ENCODE data around the gene RPS25. TPM values are rescaled to one million over a fixed set of nuclear protein-coding genes. Genes with fewer than 3 reads are reported as not detected.

RPS25 gene
- total and polyA plus RNA-seq, 4 donors = 228 to 499 (median 385) TPM

DNA sequence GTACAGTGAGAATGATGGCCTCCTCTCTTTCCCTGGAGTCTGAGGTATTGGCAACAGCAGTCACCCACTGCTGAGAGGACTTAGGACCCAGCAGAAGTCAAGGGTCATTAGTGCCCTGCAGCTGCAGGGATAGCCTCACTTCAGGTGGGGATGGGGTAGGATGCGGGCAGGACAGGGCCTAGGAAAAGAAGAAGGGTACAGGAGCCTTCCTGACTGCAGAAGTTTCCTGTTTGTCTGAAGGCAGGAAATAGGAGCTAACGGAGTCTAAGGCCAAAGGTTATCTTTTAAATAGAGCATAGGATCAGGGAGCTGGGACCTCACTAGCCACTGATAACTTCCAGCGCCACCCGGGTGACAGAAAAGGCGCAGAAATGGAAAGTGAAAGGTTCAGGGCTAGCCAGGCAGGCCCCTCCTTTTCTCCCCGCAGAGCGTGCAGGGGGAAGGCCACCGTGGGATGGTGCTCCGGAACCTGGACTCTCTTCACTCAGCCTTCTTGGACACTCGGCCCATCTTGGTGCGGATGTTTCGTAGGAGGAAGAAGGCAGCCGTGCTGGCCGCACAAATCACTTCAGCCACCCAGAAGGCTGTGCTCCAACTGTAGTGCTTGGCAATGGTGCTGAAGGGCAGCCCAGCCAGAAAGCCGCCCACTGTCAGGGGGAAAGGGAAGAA lies 6.4 kb upstream of the RPS25 start:
- peaks cover 19 to 89% (median 68%) of the 10 kb centered on the region in 4 donors for H3K4me1 ChIP-seq (ENCODE audit: control insufficient read depth in 4 of 4, insufficient read depth in 4 of 4, low read length in 3 of 4)

More for the DNA sequence above, 6.4 kb upstream of the RPS25 start:
- H3K9me3 ChIP-seq (ENCODE audit: control insufficient read depth in 4 of 4, low read length in 3 of 4) = no peaks in the 10 kb centered on the region
- no peak for DNase-seq (ENCODE audit: low spot score)
- peak overlapping the region in 1 of 3 donors; percentile 6 for H3K4me3 ChIP-seq (ENCODE audit: low read depth in 1 of 3, low read length in 3 of 3)
- H3K27me3 ChIP-seq (ENCODE audit: control insufficient read depth in 4 of 4, insufficient read depth in 4 of 4, low read length in 3 of 4) = no peaks in the 10 kb centered on the region
- WGBS = 36% methylated on average over 15 of the region's 15 CpGs
- peak overlapping the region; percentile 92 to 97 for H3K27ac ChIP-seq (ENCODE audit: low read depth in 1 of 2, low read length in 2 of 2)
- H3K9ac ChIP-seq (ENCODE audit: low read depth in 1 of 2, low read length in 2 of 2) = no peak overlapping the region
- peaks cover 5 to 18% (median 15%) of the 10 kb centered on the region in 4 donors for H3K36me3 ChIP-seq (ENCODE audit: control insufficient read depth in 4 of 4, insufficient read depth in 3 of 4, low read depth in 1 of 4, low read length in 3 of 4)
- no peak for TF ChIP-seq GABPA (IDR thresholded peaks at IDR 0.05 in 1 of 2, conservative IDR thresholded peaks at IDR 0.05 in 1 of 2)
- peak; percentile 54 for TF ChIP-seq SP1 (IDR thresholded peaks at IDR 0.05)
- TF ChIP-seq, protein P1, sequence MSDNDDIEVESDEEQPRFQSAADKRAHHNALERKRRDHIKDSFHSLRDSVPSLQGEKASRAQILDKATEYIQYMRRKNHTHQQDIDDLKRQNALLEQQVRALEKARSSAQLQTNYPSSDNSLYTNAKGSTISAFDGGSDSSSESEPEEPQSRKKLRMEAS (IDR thresholded peaks at IDR 0.05) = no peak
- TF ChIP-seq EGR1 (IDR thresholded peaks at IDR 0.05; ENCODE audit: low read depth in 2 of 2) = no peak
- TF ChIP-seq, protein P2, sequence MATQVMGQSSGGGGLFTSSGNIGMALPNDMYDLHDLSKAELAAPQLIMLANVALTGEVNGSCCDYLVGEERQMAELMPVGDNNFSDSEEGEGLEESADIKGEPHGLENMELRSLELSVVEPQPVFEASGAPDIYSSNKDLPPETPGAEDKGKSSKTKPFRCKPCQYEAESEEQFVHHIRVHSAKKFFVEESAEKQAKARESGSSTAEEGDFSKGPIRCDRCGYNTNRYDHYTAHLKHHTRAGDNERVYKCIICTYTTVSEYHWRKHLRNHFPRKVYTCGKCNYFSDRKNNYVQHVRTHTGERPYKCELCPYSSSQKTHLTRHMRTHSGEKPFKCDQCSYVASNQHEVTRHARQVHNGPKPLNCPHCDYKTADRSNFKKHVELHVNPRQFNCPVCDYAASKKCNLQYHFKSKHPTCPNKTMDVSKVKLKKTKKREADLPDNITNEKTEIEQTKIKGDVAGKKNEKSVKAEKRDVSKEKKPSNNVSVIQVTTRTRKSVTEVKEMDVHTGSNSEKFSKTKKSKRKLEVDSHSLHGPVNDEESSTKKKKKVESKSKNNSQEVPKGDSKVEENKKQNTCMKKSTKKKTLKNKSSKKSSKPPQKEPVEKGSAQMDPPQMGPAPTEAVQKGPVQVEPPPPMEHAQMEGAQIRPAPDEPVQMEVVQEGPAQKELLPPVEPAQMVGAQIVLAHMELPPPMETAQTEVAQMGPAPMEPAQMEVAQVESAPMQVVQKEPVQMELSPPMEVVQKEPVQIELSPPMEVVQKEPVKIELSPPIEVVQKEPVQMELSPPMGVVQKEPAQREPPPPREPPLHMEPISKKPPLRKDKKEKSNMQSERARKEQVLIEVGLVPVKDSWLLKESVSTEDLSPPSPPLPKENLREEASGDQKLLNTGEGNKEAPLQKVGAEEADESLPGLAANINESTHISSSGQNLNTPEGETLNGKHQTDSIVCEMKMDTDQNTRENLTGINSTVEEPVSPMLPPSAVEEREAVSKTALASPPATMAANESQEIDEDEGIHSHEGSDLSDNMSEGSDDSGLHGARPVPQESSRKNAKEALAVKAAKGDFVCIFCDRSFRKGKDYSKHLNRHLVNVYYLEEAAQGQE (IDR thresholded peaks at IDR 0.05) = no peak
- no peak for TF ChIP-seq JUND (IDR thresholded peaks at IDR 0.05)
- TF ChIP-seq FOXA1 (IDR thresholded peaks at IDR 0.05) = no peak
- TF ChIP-seq, protein P3, sequence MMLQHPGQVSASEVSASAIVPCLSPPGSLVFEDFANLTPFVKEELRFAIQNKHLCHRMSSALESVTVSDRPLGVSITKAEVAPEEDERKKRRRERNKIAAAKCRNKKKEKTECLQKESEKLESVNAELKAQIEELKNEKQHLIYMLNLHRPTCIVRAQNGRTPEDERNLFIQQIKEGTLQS (IDR thresholded peaks at IDR 0.05) = no peak
- TF ChIP-seq NR2F2 (IDR thresholded peaks at IDR 0.05) = peak; percentile 94
- peak in 1 of 2 donors; percentile 5 for TF ChIP-seq RAD21 (IDR thresholded peaks at IDR 0.05)
- TF ChIP-seq HNF4A (conservative IDR thresholded peaks at IDR 0.05) = peak; percentile 80 to 84
- TF ChIP-seq, protein P4, sequence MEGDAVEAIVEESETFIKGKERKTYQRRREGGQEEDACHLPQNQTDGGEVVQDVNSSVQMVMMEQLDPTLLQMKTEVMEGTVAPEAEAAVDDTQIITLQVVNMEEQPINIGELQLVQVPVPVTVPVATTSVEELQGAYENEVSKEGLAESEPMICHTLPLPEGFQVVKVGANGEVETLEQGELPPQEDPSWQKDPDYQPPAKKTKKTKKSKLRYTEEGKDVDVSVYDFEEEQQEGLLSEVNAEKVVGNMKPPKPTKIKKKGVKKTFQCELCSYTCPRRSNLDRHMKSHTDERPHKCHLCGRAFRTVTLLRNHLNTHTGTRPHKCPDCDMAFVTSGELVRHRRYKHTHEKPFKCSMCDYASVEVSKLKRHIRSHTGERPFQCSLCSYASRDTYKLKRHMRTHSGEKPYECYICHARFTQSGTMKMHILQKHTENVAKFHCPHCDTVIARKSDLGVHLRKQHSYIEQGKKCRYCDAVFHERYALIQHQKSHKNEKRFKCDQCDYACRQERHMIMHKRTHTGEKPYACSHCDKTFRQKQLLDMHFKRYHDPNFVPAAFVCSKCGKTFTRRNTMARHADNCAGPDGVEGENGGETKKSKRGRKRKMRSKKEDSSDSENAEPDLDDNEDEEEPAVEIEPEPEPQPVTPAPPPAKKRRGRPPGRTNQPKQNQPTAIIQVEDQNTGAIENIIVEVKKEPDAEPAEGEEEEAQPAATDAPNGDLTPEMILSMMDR (IDR thresholded peaks at IDR 0.05; ENCODE audit: low read depth, low read length, missing input control) = no peak
- TF ChIP-seq TAF1 (conservative IDR thresholded peaks at IDR 0.05) = no peak
- no peak for TF ChIP-seq FOXA2 (IDR thresholded peaks at IDR 0.05)
- peak; percentile 30 to 44 for TF ChIP-seq RXRA (IDR thresholded peaks at IDR 0.05)
- TF ChIP-seq, protein P5, sequence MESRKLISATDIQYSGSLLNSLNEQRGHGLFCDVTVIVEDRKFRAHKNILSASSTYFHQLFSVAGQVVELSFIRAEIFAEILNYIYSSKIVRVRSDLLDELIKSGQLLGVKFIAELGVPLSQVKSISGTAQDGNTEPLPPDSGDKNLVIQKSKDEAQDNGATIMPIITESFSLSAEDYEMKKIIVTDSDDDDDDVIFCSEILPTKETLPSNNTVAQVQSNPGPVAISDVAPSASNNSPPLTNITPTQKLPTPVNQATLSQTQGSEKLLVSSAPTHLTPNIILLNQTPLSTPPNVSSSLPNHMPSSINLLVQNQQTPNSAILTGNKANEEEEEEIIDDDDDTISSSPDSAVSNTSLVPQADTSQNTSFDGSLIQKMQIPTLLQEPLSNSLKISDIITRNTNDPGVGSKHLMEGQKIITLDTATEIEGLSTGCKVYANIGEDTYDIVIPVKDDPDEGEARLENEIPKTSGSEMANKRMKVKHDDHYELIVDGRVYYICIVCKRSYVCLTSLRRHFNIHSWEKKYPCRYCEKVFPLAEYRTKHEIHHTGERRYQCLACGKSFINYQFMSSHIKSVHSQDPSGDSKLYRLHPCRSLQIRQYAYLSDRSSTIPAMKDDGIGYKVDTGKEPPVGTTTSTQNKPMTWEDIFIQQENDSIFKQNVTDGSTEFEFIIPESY (IDR thresholded peaks at IDR 0.05) = no peak
- TF ChIP-seq HNF4G (IDR thresholded peaks at IDR 0.05) = peak; percentile 32
- TF ChIP-seq YY1 (IDR thresholded peaks at IDR 0.05) = no peak
